Nephron progenitor cell (in vitro differentiated cells): ENCODE data around the gene KCTD21.
A peak's percentile ranks its signal among the peaks of the same experiment; 100 is the strongest.

Experiments used
- DNase-seq: peaks from one replicate; pipeline ENCODE4 v3.0.0; 2021
- H3K27ac Mint-ChIP-seq: 2 replicates; pipeline ENCODE4 v1.8.0; 2021; ENCODE audit warnings: mild to moderate bottlenecking, moderate library complexity, mixed read lengths
- H3K27me3 Mint-ChIP-seq: 2 replicates; pipeline ENCODE4 v1.8.0; 2021; ENCODE audit warnings: mild to moderate bottlenecking, low read depth, mixed read lengths; ENCODE audit not compliant: poor library complexity
- H3K36me3 Mint-ChIP-seq: 2 replicates; pipeline ENCODE4 v1.8.0; 2021; ENCODE audit warnings: low read depth, mixed read lengths
- H3K4me1 Mint-ChIP-seq: 2 replicates; pipeline ENCODE4 v1.8.0; 2021; ENCODE audit warnings: mixed read lengths
- H3K4me3 Mint-ChIP-seq: 2 replicates; pipeline ENCODE4 v1.8.0; 2021; ENCODE audit warnings: mild to moderate bottlenecking, moderate library complexity, mixed read lengths
- H3K9me3 Mint-ChIP-seq: 2 replicates; pipeline ENCODE4 v1.8.0; 2021; ENCODE audit warnings: mild to moderate bottlenecking, moderate library complexity, mixed read lengths
- CTCF ChIP-seq: fragments of 200-600 bp; sonication (generic); IDR thresholded peaks from 2 replicates; pipeline ENCODE4 v1.5.0; 2021; ENCODE audit warnings: antibody characterized with exemption

Gene KCTD21

GRCh38 chr11:78205691-78206090 lies 17.3 kb upstream of the KCTD21 start:
- no peak overlapping the region for H3K27ac Mint-ChIP-seq
- no peak for DNase-seq
- TF ChIP-seq CTCF, result no peak
- H3K4me3 Mint-ChIP-seq, result no peak overlapping the region
- H3K9me3 Mint-ChIP-seq, result no peaks in the 10 kb centered on the region
- peaks cover 6% of the 10 kb centered on the region for H3K4me1 Mint-ChIP-seq
- peaks cover 3% of the 10 kb centered on the region for H3K27me3 Mint-ChIP-seq
- H3K36me3 Mint-ChIP-seq, result peaks cover 33% of the 10 kb centered on the region

- no peak for TF ChIP-seq CTCF
- no peaks in the 10 kb centered on the region for H3K9me3 Mint-ChIP-seq
- peaks cover 6% of the 10 kb centered on the region for H3K4me1 Mint-ChIP-seq
- no peak overlapping the region for H3K4me3 Mint-ChIP-seq
- DNase-seq, result no peak
- H3K27ac Mint-ChIP-seq, result no peak overlapping the region
- peaks cover 29% of the 10 kb centered on the region for H3K36me3 Mint-ChIP-seq
- peaks cover 3% of the 10 kb centered on the region for H3K27me3 Mint-ChIP-seq
Measured at GRCh38 chr11:78205256-78205655, 16.8 kb upstream of the KCTD21 start.

GRCh38 chr11:78203184-78203583 lies 14.8 kb upstream of the KCTD21 start:
- H3K9me3 Mint-ChIP-seq, result no peaks in the 10 kb centered on the region
- no peak for TF ChIP-seq CTCF
- no peak overlapping the region for H3K4me3 Mint-ChIP-seq
- peaks cover 3% of the 10 kb centered on the region for H3K27me3 Mint-ChIP-seq
- DNase-seq, result no peak
- peaks cover 14% of the 10 kb centered on the region for H3K36me3 Mint-ChIP-seq
- H3K27ac Mint-ChIP-seq, result no peak overlapping the region
- peaks cover 6% of the 10 kb centered on the region for H3K4me1 Mint-ChIP-seq

GRCh38 chr11:78202733-78203167 lies 14.3 kb upstream of the KCTD21 start:
- Mint-ChIP-seq H3K27me3 (peaks cover 3% of the 10 kb centered on the region), H3K4me3 (no peak overlapping the region), H3K36me3 (peaks cover 14% of the 10 kb centered on the region), H3K4me1 (peaks cover 6% of the 10 kb centered on the region), H3K27ac (peak overlapping the region; percentile 31), H3K9me3 (no peaks in the 10 kb centered on the region)
- DNase-seq, result no peak
- TF ChIP-seq CTCF, result no peak

- Mint-ChIP-seq H3K36me3 (peaks cover 14% of the 10 kb centered on the region), H3K4me1 (peaks cover 6% of the 10 kb centered on the region), H3K4me3 (no peak overlapping the region), H3K27ac (peak overlapping the region; percentile 94), H3K27me3 (no peaks in the 10 kb centered on the region), H3K9me3 (no peaks in the 10 kb centered on the region)
- no peak for DNase-seq
- no peak for TF ChIP-seq CTCF
Measured at GRCh38 chr11:78201096-78201818, 12.8 kb upstream of the KCTD21 start.

- H3K4me1 Mint-ChIP-seq, result peaks cover 6% of the 10 kb centered on the region
- peaks cover 14% of the 10 kb centered on the region for H3K36me3 Mint-ChIP-seq
- no peak for TF ChIP-seq CTCF
- H3K4me3 Mint-ChIP-seq, result no peak overlapping the region
- no peaks in the 10 kb centered on the region for H3K27me3 Mint-ChIP-seq
- H3K9me3 Mint-ChIP-seq, result no peaks in the 10 kb centered on the region
- DNase-seq, result no peak
- H3K27ac Mint-ChIP-seq, result no peak overlapping the region
Measured at GRCh38 chr11:78200553-78200952, 12.1 kb upstream of the KCTD21 start.
